DMS153 (cell line): Measurements from ENCODE around the gene APLNR.

ENCODE experiments used
- DNase-seq: peaks from one replicate; lab custom pipeline; 2025; lab: John Stamatoyannopoulos, UW

Gene APLNR

DNA sequence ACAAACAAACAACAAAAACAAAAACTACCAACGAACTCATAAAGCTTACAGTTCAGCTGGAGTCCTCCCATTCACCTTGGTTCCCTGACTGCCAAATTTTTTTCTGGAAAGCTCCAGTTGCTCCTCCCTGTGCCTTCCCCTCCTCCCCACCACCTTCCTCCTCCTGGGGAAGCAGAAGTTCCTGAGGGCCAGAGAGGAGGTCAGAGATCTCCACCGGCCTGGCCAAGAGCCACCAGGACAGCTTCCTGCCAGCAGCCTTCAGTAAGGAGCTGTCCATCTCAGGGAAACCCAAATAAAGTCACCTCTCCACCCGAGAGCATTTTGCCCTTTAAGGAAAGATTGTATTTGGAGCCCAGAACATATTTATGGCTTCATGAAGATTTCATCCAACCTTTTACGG is 20.0 kb downstream of the APLNR start:
- no peak for DNase-seq

DNA sequence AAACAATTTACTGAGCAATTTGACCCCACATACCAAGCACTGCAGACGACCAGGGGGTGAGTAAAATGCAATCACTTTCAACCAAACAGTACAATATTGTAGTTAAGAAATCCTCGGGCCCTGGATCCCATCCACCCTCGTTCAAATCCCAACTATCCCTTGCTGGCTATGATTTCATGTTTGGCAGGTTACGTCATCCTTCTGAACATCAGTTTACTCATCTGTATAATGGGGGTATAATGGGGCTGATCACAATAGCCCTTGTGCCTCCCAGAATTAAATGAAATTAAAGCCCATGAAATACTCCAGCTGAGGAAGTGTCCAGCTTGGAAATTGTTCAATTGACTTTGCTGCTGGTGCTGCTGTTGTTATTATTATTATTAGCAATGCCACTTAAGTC is 20.6 kb downstream of the APLNR start:
- DNase-seq = no peak

DNA sequence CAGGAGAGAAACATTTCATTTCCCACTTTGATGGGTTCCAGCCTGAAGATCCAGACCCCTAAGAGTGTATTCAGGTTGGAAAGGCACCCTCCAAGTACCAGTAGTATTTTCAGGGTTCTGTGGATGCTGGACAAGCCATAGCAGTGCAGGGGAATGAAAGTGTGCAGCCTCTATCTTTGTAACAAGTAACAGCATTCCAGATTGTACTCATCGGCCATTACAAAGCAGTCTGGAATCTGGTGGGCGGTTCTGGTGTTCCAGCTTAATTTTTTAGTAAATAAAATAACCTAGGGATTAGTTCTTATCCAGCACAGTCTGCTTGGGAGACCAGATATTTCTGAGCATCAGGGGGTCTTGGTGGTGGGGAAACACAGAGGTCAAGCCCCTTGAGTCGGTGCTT is 22.6 kb downstream of the APLNR start:
- DNase-seq = no peak

DNA sequence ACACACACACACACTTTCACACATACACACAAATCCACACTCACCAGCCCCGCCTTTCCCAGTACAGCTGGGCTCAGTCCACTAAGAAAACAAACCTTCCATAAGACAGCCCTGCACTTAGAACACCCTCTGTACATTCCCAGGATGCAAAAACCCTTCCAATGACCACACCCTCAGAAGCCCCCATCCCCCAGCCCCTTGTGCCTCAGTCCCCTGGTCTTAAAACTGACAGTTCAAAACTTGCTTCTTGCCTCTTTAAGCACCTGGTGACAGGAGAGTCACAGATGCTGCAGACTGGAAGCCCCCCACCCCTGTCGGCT is 23.0 kb downstream of the APLNR start:
- no peak for DNase-seq

DNA sequence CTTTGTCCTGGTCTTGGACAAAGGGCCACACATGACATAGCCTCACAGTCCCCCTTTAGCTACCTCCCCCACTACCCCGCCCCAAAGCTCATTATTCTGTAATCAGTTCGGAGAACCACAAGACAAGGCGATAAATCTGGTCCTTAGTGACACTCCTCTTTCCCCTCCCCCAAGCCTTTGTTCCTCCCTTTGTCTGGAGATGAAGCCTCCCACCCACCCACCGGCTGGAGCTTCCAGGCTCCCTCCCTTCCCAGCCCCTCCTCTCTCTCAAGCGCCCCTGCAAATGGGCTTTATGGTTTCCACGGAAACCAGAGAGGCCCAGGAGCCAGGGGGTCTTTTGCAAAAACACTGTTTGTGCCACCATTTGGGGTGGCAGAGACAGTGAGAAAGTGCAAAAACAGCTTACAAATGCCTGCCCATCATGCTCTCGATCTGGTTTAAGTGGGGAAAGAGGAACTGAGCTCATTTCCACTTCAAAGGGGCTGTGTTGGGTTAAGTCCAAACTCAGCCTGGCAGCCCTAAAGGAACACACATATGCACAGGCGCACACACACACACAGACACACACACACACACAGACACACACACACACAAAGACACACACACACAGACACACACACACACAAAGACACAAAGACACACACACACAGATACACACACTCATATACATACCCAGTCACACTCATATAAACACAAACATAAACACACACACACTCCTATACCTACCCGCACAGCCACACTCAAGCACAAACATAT is 23.5 kb downstream of the APLNR start:
- DNase-seq = no peak

DNA sequence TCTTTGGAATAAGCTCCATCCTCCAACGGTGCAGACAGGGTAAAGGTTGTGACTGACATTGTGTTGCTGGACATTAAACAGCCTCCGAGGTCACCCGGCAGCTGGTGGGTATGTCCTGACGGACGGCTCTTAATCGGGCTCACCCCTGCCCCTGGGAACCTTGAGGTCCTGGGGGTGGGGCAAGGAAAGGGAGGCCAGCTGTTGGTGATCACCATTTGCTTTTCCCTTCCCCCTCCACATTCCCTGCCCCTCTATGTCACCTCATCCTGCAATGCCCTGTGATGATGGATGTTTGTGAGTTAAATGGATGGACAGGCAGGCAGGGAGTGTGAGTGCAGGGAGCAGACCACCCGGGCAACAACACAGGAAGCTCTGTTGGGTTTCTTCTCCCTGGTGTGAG is 26.3 kb downstream of the APLNR start:
- no peak for DNase-seq

DNA sequence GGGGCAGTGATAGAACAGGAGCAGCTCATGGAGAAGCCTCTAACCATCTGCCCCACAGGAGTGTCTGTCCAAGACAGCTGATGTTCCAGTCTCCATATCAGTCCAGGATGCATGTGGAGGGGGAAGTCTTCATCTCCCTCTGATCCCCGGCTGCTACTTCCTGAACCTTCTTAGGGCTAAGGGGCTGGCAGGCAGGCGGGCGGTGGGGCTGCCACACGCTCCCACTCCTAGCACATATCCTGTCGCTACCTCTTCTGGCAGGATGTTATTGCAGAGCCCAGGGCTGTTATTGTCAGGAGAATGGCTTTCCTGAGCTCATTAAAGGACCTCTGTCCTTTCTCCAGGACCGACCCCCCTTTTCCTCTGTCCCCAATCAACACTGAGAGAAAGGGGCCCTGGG is 29.9 kb downstream of the APLNR start:
- no peak for DNase-seq

DNA sequence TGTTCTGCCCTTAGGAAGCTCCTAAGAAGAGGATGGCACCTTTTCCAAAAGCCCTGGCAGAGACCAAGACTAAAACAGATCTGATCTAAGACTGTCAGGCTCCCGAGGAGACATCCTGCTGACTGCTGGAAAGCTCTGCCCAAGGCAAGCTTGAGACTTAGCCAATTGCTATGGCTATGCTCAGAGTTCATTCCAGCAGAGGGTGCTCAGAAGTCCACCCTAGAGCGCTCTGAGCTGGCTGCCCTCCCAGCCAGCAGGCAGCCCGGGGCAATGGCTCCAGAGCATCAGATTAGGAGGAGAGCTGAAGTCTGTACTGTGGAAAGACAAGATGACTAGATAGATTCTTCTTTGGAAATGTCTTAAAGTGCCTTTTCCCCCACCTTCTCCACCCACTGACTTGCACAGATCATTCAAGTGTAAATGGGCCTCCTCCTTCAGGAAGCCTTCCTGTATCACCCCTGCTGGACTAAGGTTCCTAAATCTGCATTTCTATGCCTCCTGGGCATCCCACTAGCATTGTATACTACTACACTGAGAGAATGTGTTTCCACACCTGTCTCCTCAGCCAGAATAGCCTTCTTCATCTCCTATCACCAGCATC is 31.9 kb downstream of the APLNR start:
- no peak for DNase-seq

DNA sequence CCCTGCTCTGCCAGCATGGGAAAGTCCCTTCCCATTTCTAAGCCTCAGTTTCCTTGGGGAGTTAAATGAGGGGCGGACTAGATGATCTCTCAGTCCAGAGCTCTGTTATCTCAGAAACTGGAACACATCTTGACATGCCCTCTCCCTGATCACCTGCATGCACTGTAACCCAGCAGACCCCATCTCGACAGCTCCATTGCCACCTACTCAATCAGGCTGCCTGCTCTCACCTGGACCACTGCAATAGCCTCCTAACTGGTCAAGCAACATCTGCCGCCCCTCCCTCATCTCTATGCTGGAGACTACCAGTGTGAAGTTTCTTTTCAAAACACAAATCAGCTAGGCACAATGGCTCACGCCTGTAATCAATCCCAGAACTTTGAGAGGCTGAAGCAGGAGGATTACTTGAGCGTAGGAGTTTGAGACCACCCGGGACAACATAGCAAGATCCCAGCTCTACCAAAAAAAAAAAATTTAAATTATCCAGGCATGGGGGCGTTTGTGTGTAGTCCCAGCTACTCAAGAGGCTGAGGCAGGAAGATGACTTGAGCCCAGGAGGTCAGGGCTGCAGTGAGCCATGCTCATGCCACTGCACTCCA is 33.1 kb downstream of the APLNR start:
- no peak for DNase-seq

DNA sequence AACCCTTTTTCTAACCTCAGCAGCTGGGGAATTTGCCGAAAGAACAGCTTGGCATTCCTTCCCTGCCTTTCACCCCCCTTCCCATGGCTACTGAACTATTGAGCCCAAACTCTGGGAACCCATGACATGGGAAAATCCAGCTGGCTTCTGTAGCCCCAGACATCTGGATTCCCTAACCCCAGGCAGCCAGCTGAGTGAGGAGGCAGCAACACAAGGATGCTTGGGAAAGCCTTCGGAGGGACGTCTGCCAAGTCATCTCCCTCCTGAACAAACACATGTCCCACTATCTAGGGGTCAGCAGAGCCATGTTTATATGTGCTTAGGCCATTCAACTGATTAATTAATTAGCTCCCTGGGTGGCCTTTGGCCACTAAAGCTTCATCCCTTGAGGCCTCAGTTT is 33.7 kb downstream of the APLNR start:
- DNase-seq = no peak

DNA sequence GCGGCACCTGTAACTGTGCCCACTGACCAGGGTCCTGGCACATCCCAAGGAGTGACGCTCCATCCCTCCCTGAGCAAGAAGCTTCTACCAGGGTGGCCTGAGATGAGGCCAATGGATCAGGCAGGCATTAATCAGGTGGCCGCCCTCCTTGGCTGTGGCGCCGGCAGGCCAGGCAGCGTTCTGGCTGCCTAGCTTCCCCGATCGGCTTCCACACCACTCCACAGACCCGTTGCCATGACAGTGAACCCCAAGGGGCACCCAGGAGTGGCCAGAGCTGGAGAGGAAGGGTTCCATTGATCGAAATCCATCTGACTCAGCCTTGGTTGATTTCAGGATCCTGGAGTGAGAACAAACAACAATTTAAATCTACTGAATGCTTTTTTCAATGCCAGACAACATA is 34.8 kb downstream of the APLNR start:
- no peak for DNase-seq

DNA sequence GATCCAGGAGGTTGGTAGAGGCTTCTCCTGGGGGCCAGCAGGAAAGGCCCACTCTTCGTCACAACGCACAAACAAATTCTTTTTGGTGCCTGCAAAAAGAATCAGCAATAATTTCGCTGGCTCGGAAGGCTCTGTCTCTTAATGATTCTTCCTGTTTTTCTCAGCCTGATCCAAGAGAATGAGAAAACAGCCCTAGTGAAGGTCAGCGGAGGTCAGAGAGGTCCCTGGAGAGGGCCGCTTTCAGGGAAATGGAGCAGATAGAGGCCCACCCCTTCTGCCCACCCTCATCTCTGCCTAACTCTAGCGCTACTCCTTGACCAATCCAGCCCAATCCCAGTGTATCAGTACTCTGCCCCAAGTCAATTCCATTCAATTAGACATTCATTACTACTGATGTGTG is 36.1 kb downstream of the APLNR start:
- DNase-seq = no peak

DNA sequence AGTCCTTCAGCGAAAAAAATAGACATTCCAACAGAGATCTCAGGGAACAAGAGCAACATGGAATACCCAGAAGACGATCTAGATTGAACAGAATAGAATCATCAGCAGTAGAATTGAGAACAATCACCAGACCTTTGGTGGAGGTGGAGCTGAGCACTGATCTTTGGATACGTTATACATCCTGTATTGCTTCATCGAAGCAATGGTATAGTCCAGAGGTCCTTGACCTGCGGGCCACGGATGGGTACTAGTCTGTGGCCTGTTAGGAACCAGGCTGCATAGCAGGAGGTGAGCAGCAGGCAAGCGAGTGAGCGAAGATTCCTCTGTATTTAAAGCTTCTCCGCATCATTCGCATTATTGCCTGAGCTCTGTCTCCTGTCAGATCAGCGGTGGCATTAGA is 37.7 kb downstream of the APLNR start:
- no peak for DNase-seq

DNA sequence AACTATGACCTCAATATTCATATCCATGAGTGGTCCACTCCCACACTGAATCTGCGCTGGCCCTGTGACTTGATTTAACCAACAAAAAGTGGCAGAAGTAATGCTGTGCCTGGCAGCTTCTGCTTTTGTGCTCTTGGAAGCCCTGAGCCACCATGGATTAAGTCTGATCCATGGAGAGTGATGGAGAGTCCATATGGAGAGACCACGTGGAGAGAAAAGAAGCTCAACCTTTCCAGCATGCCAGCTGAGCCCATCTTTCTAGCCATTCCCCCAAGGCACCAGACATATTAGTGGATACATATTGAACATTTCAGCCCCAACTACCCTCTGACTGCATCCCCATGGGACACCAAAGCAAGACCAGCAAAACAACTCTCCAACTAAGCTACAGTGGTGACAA is 39.3 kb downstream of the APLNR start:
- DNase-seq = no peak

DNA sequence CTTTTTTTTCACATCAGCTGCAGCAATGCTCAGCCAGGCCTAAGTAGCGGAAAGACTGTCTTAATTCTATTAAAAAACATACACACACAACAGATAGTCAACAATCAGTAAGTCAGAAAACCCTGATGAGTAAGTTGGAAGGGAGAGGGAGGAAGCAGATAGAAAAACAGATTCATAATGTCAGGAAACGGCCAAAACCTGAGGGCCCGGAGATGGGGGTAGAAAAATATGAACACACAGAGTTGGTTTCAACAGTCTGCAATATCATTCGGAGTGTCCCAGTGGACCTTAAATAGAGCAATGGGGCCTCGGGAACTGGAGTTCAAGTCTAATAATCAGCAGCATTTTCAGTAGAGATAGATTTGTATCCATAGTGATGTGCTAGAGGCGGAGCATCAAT is 40.5 kb downstream of the APLNR start:
- DNase-seq = no peak

DNA sequence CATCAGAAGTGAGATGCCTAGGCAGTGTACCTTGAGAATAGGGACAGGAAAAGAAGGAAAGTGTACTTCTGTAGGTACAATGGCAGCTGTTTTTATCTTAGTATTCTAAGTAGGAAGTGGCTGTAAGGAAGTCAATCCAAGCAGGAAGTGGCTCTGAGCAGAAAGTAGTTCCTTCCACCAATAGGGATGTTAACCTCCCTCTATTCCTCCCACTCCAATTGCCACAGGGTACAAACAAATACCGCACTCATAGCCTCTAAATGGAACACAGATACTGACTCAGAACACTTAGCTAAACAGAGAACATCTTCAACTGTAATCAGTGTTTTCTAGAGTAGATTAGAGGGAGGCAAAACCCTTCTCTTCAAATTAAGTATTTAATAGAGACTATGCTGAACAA is 44.7 kb downstream of the APLNR start:
- no peak for DNase-seq

DNA sequence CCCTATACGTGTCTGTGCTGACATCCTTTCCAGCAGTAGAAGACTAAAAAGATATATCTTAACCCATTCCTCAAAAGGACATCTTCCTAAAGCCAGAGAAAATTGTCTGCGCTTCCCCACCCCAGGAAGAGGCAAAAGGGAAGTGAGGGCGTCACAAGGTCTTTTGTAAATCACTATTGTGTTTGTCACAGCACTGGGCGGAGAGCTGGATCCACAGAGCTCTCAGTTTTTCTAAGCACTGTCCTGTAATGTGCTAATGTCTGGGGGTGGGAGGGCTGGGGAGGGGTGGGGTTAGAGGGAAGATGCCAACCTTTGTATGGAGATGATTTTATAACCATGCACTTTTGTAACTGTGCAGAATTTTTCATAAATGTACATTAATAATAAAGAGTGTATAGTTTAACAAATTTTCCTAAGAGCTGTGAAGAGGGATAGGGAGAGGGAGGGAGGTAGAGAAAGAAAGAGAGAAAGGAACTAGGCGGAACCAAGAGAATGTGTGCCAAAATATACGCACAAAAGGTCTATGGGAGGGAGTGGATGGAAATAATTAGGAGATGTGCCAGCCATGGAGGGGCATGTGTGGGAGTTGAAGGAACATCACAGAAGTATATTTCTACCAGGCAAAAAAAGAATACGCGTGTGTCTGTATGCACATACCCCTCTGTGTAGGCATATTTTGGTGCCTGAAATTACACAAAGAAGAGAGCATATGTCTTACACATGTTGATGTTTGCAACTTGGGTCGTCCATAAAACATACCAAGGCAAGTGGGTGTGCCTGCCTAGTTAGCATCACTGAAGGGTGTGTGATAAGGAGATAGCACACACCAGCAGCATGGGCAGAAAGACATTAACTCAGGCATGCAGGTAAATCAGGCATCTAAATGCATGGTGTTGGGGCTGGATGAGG is 45.5 kb downstream of the APLNR start:
- no peak for DNase-seq

DNA sequence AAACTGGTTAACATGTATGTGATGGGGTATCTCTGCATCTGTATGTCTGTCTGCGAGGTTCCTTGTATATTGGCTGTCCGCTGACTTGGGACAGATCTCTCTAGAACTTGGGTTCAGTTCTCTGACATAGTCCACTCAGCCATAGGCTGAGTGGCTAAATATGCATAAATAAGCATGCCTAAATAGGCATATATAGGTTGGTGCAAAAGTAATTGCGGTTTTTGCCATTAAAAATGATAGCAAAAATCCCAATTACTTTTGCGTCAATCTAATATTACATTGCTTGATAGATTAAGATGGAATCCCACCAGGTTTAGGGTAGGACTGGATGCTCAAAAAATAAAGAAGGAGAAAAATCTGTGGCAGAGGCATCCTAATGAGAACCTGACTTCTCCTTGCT is 46.5 kb downstream of the APLNR start:
- no peak for DNase-seq
